G401 (cell line): ENCODE data around the gene SAMD1. TPM values are rescaled to one million over a fixed set of nuclear protein-coding genes. Genes with fewer than 3 reads are reported as not detected.

Experiments
- DNase-seq: peaks from one replicate; pipeline ENCODE4 v3.0.0-alpha.2; 2015; ENCODE audit warnings: low spot score
- in situ Hi-C: cut with HindIII; loops from 2 replicates; pipeline ENCODE4 v1.10.0; 2016; ENCODE audit warnings: low sequenced_read_pairs, mixed read lengths
- total RNA-seq: library from RNA; depleted of rRNA; stranded (reverse); fragments of >200 nt; shearing (Covaris generic); gene quantifications from 2 replicates; pipeline ENCODE4 v1.2.3, GENCODE V29; 2014

Gene SAMD1
- total RNA-seq, 1 experiment from 2014 or later, result 162 TPM

DNA sequence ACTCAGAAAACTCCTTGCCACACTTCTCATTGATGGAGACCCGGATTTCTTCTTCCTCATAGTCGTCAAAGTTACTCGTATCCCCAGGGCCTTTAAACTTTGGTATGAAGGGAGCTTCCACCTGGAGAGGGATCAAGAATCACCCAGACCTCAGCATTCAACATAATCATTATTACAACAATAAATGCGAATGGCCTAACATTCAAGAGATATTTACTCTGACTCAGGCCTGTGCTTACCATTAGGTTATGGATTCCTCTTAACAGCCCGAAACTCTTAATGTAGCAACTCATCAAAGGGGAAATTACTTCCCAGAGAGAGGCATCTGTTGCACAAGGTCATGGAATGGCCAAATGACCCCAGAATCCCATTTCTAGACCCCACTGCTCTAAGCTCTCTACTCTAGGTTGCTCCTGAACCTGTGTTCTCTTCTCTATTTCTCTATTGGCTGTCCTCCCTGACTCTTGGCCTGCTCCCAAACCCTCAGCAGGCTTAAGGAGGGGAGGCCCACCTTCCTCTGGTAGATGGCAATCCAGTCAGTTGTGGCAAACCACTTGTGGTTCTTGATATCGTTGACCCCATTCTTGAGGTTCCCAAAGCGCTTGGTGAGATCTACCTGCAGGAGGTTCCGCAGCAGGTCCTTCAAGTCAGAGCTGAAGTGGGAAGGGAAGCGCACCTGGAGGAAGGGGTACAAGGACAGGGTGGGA lies 2.7 kb upstream of the SAMD1 start:
- in situ Hi-C loops, result loop anchor here (25.0 kb wide), 2 partner anchors 181 to 731 kb away; partner anchors contain the start of genes BRME1 and CC2D1A
- DNase-seq, result no peak

DNA sequence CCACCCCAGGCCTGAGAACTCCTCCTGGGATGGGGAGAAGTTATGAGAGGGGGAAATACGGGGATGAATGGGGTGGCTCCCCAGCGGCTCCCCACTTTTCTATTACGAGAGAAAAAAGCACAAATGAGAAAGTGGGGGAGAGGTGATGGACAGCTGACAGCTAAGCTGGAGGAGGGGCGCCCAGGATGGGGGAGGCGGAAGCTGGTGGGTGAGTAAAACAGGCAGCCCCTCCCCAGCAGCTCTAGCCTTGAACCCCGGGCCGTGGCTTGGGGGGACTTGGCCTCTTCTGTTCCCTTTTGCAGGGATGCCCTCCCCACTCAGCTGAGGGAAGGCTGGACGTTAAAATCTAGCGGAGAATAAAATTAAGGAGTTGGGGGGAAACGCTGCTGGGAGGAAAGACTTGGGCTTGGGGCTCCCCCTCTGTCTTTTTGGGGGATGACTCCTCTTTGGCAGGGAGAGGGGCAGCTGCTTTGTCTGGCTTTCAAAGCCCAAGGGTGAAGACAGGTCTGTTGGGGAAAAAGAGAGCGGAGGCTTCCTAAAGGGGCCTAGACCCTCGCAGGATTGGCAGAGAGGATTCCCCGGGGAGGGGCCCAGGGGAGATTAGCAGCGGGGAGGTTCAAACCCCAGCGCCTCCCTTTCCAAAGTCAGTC lies 1.4 kb upstream of the SAMD1 start:
- in situ Hi-C loops, result loop anchor here (25.0 kb wide), 2 partner anchors 180 to 730 kb away; partner anchors contain the start of genes BRME1 and CC2D1A
- DNase-seq, result no peak

DNA sequence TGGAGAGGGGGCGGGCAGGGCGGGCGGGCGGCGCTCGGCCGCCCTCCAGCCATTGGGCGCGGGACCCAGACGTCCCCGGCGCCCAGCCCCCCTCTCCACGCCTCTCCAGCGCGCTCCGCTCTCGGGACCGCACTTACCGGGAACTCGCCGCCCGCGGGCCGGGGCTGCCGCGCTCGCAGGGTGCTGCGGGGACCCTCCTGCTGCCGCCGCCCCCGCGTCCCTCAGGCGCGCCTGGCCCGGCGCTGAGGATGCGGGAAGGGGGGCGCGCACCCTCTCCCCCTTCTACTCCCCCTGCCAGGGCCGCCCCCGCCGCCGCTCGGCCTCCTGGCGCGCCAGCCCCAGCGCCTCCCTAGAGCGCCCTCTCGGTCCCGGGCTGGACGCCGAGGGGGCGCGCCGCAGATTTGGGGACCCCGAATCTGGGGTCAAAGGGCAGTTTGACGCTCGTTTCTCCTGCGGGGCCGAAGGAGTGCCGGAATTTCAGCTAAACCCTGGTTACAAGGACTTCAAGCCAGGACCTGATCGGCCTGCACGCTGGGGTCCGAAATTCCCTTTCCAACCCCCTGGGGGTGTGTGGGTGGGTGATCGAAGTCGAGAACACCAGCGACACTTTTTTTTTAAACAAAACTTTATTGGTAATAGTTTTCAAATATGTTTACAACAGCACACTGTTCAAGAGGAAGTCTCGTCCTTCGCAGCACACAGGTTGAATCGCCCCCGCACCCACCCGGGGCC lies 696 bp upstream of the SAMD1 start:
- no peak for DNase-seq
- in situ Hi-C loops, result loop anchor here (25.0 kb wide), 2 partner anchors 179 to 729 kb away; partner anchors contain the start of genes BRME1 and CC2D1A

DNA sequence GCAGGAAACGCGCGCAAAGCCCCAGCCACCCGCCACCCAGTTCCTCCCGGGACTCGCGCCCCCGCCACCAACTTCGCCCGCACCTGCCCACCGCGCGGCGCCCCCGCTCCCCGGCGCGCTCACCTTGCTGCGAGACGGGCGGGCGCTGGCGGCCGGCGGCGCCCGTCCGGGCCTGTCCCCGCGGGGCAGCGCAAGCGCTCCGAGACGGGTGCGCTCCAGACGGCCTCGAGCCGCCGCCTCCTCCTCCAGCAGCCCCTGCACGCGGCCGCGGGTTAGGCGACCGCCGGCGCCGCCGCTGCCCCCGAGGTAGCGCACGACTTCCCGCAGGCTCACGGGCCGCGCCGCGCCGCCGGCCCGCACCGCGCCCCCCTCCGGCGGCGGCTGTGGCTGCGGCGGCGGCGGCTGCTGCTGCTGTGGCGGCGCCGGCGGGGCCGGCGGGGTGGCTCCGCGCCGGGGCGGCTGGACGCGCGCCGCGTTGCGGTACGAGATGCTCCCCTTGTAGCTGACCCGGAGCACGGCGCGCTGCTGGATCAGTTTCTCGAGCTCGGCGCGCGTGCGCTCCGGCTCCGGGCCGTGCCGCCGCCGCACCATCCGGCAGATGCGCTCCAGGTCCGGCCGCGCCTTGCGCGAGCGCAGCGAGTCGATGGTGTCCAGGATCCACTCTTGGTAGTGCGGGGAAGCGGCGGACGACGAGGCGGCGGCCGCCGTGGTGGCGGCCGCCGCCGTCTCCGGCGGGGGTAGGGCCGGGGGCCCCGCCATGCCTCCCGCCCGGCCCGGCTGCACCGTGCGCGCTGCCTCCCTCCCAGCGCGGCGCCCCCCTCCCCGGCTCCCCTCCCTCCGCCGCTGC lies 666 bp downstream of the SAMD1 start:
- no peak for DNase-seq
- in situ Hi-C loops, result loop anchor here (25.0 kb wide), 2 partner anchors 178 to 728 kb away; partner anchors contain the start of genes BRME1 and CC2D1A

DNA sequence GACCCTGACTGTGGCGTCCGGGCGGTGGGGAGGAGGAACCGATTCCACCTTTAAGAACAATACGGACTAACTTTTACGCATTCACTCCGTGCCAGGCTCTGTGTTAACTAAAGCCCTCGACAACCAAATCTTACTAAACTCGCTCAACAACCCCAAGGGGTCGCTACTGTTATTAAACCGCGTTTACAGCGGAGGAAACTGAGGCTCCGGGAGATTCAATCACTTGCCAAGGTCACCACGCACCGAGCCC lies 1.2 kb downstream of the SAMD1 start:
- in situ Hi-C loops, result loop anchor here (25.0 kb wide), 2 partner anchors 177 to 727 kb away; partner anchors contain the start of genes BRME1 and CC2D1A
- peak; percentile 22 for DNase-seq

DNA sequence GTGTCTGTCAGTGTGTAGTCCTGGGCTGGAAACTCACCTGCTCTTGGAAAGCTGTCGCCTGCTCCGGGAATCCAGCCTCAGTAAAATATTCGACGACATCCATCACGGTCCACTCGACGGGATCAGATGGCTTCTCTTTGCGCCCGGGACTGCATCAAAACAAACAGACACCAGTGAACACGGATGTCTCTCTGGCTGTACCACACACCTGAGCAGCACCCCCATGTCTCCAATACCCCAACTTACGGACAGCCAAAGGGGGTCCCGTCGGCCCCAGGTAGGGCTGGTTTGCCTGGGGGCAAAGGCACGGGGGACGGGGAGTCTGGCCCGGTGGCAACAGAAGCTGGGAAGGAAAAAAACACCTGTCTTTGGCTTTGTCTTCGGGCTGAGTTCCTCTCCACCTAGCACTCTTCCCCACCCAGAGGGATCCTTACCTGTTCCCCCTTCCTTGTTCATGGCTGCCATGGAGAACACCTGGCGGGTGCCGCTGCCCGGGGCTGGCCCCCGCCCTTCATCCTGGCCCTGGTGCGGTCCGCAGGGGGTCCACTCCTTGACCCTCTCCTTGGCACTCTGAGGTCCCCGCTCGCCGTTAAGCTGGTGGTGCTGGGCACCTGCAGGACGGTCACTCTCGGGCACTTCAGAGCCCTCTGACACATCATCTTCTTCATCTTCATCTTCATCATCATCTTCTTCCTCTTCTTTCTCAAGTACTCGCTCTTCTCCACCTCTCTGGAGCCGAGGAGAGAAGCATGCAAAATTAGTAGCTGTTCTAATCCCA lies 1.7 kb downstream of the SAMD1 start:
- no peak for DNase-seq

DNA sequence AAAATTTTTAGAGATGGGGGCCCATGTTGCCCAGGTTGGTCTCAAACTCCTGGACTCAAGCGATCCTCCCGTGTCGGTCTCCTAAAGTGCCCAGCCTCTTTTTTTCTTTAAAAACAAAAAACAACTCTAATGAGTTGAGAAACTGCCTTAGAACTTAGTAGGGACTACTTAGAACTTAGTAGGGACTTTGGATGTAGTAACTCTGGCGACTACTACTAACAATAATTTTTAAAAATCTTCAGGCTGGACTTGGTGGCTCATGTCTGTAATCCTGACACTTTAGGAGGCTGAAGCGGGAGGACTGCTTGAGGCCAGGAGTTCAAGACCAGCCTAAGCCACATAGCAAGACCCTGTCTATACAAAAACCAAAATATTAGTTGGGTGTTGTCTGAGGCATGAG lies 4.5 kb downstream of the SAMD1 start:
- DNase-seq, result no peak
- in situ Hi-C loops, result loop anchor here (25.0 kb wide), 2 partner anchors 174 to 724 kb away; partner anchors contain the start of genes BRME1 and CC2D1A

More for the DNA sequence above, 1.7 kb downstream of the SAMD1 start:
- in situ Hi-C loops, result loop anchor here (25.0 kb wide), 2 partner anchors 177 to 727 kb away; partner anchors contain the start of genes BRME1 and CC2D1A

DNA sequence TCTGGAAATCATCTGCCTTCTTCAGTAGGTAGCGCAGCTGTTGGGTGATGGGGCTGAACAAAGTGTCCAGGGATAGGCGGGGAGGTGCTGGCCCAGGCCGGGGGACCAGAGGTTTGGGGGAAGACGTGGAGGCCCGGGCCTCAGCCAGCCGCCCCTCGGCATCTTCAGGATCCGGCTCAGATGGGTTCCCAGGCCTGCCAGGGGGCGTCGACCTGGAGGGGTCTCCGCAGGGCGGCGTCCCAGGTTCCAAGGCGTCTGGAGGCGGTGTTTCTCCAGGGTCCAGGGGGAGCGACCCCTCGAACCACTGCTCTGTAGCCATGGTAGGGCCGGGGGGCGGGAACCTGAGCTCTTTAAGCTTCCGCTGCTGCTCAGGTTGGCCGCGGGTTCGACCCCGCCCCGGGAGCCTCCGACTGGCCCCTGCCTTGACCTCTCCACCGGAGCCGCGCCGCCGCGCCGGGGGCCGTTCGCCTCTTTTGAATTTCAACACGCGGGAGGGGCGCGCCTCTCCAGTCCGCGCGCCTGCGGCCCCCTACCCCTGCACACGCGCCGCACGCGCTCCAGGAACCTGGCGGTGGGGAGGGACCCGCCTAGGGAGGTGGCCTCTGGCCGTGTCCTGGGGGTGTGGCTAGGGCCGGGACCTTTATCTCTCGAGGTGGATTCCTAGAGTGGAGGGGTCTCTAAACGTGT lies 5.1 kb downstream of the SAMD1 start, which contains the start of gene C19orf67:
Gene C19orf67 (minus strand): TSS at position 475 of the 687 bp plus-strand sequence. CDS start 156 bp downstream, at position 319.
- no peak for DNase-seq
- in situ Hi-C loops, result loop anchor here (25.0 kb wide), 2 partner anchors 173 to 723 kb away; partner anchors contain the start of genes BRME1 and CC2D1A

DNA sequence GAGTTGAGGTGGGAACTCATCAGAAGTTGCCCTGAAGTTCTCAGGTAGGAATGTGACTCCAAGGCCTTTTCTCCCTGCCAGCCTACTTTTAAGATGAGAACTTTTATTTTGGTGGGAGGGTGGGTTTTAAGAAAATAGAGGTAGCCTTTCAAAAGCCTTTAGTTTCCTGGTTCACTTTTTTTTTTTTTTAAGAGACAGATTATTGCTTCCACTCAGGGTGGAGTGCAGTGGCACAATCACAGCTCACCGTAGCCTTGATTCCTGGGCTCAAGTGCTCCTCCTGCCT lies 7.9 kb downstream of the SAMD1 start:
- DNase-seq, result no peak
- in situ Hi-C loops, result loop anchor here (25.0 kb wide), 2 partner anchors 170 to 720 kb away; partner anchors contain the start of genes BRME1 and CC2D1A

DNA sequence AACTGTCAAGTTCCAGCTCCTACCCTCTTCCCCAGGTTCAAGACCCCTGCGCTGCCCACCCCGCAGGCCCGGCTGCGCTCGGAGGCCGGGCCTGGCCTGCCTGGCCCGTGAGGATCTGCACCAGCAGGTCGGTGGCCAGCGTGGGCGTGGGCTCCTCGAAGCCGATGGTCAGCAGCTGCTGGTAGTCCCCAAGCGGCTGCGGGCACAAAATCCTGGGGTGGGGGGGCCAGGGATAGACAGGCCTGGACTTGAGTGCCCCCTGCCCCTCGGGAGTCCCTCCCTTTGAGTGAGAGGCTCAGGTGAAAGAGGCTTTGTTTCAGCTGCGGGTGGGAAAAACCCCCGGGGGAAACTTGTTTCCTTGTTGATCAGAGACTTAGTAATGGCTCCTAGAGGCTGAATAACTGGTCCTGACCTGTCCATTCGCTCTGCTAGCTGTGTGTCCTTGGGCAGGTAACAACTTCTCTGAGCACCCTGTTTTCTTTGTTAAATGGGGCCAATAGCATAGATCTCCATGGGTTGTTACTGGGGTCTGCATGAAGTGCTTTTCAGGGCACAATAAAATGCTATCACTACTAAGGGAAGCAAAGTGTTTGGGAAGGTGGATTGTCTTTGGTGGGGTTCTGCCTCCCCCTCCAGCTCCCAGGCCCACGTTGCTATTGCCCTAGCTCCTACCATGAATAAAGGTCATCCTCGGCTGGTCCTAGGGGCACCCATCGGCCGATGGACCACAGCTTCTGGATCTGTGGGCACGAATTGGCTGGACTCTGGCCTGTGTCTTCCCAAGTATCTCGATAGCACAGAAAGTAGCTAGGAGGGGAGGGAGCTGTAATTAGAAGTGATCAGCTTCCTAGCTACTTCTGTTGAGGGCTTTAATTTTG lies 8.5 kb downstream of the SAMD1 start:
- in situ Hi-C loops, result loop anchor here (25.0 kb wide), 2 partner anchors 170 to 720 kb away; partner anchors contain the start of genes BRME1 and CC2D1A
- DNase-seq, result peak; percentile 16

DNA sequence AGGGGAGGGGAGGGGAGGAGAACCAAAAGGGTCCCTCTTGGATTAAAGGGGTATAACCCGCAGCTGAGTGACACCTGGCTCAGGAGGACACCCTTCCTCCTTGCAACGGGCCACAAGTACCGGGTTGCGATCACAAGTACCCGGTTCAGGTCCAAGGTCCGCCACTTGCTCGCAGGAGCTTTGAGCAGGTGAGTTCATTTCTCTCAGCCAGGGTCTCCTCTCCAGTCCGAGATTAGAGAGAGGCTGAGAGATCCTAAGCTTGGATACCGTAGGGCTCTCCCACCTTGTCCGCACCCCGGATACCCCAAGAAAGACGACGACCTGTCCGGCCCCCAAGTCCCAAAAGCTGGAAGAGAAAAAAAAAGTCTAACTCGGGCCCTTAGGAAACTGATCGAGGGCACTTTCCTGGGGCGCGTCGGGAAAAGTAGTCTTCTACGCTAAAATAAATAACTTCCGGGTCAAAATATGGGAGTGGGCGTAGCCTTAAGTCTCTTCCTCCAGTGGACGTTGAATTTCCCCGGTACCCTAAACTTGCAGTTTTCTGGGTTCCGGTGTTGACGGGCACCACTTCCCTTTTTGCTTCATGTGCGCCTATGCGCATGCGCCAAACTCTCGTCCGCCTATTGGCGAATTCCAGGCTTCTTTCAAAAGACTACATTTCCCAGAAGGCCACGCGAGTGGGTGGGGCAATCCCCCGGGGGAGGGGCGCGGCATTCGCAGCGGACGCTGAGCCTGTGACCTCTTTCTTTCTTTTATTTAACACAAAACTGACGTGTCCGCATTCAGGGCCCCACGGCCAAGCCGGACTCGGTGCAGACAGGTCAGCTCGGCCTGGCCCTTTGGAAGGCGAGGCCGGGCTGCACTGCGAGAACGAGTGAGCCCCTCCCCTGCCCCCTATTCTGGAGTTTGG lies 9.4 kb downstream of the SAMD1 start:
- DNase-seq, result peak; percentile 99
- in situ Hi-C loops, result loop anchor here (25.0 kb wide), 2 partner anchors 169 to 719 kb away; partner anchors contain the start of genes BRME1 and CC2D1A

DNA sequence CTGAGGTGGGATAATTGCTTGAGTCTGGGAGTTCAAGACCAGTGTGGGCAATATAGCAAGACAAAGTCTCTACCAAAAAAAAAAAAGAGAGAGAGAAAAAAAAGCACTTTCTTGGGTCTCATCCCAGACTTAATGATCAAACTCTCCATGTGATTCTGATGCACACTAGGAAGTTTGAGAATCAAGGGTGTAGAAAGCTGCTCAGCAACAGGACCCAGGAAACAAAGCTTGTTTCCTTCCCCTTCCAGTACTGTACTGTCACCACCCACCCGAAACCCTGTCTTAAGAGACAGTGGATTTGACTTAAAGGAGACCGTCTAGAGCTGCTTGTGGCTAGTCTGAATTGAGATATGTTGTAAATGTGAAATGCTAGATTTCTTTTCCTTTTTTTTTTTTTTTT lies 12.1 kb downstream of the SAMD1 start:
- in situ Hi-C loops, result loop anchor here (25.0 kb wide), 2 partner anchors 166 to 716 kb away; partner anchors contain the start of genes BRME1 and CC2D1A
- no peak for DNase-seq

- DNase-seq, result peak; percentile 45
- in situ Hi-C loops, result no loop called here
Measured at GRCh38 chr19:14073925-14074838, 16.4 kb downstream of the SAMD1 start.

GRCh38 chr19:14073261-14073924 lies 17.2 kb downstream of the SAMD1 start:
- in situ Hi-C loops, result no loop called here
- DNase-seq, result peak; percentile 63
